Peyer's patch (tissue), 4 donors: Measurements from ENCODE around the gene SLC22A13.

ENCODE experiments used
- POLR2A ChIP-seq, 2 donors: fragments of 450-650 bp; IDR thresholded peaks; one replicate each; pipeline ENCODE4 v1.5.1; 2017; ENCODE audit warnings: antibody characterized with exemption in 2 of 2, mild to moderate bottlenecking in 2 of 2, moderate library complexity in 2 of 2
- TF ChIP-seq, protein P1 (sequence below), 6 experiments: fragments of 450-650 bp in 4 of 6; fragments of 200-600 bp in 2 of 6; sonication (generic) in 1 of 6; IDR thresholded peaks; one replicate each; pipeline ENCODE4 v1.5.1; 2017 to 2019; ENCODE audit warnings: antibody characterized with exemption in 6 of 6, mild to moderate bottlenecking in 3 of 6, moderate library complexity in 1 of 6

DNA sequence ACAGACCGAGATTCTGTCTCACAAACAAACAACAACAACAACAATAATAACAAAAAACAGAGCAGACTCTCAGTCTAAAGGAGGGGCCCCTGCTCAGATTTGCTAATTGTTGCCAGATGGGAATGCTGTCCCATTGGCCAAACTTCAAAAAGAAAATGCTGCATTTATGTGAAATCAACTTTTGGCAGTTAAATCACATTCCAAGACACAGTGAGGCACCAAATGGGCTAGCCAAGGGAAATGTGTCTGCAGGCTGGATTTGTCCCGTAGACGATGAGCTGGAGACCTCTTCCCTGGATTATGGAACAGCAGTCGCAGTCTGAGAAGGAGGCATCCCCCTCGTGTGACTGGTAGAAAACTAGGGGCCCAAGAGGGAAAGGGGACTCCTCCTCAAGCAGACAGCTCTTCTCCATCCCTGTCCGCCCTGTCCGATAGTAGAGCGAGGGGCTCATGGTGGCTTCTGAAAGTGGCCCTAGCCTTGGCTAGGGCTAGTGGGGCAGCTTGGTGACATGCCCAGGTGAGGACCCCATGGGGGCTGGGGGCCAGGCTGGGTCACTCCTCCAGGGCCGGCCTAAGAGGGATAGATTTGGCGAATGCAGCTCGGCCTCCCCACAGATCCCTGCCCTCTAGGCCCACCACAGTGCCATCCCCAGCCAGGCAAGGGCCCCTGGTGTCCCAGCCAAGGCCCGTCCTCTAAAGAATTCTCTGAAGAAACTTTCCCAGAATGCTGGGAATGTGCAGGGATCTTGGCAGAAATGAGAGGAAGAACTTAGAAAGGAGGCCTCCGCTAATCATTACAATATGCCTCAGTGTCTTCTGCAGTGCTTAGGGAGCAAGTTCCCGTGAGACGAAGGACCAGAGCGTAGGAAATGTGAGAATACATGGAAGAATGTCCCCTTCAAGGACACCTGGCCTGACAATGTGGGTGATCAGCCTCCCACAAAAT is 18.5 kb downstream of the SLC22A13 start:
- TF ChIP-seq, protein P1, sequence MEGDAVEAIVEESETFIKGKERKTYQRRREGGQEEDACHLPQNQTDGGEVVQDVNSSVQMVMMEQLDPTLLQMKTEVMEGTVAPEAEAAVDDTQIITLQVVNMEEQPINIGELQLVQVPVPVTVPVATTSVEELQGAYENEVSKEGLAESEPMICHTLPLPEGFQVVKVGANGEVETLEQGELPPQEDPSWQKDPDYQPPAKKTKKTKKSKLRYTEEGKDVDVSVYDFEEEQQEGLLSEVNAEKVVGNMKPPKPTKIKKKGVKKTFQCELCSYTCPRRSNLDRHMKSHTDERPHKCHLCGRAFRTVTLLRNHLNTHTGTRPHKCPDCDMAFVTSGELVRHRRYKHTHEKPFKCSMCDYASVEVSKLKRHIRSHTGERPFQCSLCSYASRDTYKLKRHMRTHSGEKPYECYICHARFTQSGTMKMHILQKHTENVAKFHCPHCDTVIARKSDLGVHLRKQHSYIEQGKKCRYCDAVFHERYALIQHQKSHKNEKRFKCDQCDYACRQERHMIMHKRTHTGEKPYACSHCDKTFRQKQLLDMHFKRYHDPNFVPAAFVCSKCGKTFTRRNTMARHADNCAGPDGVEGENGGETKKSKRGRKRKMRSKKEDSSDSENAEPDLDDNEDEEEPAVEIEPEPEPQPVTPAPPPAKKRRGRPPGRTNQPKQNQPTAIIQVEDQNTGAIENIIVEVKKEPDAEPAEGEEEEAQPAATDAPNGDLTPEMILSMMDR (IDR thresholded peaks at IDR 0.05) = no peak
- TF ChIP-seq POLR2A (IDR thresholded peaks at IDR 0.05) = no peak
